ENCODE results near the gene PPP3R1.
A peak's percentile ranks its signal among the peaks of the same experiment; 100 is the strongest.

PPP3R1 gene

GRCh38 chr2:68258851-68259250 lies 6.5 kb upstream of the PPP3R1 start:
- no peak for DNase-seq (ENCODE audit: low read depth in 3 of 3, low spot score in 1 of 3)

- no peak for DNase-seq (ENCODE audit: low read depth in 3 of 3, low spot score in 1 of 3)
Observed at GRCh38 chr2:68256093-68256450, 3.7 kb upstream of the PPP3R1 start.

- peak in 1 of 3 donors; percentile 20 for DNase-seq (ENCODE audit: low read depth in 3 of 3, low spot score in 1 of 3)
Observed at GRCh38 chr2:68253219-68254068, 1.1 kb upstream of the PPP3R1 start.

- peak in 2 of 3 donors; percentile 17 to 18 for DNase-seq (ENCODE audit: low read depth in 3 of 3, low spot score in 1 of 3)
Observed at GRCh38 chr2:68251855-68252399, 405 bp downstream of the PPP3R1 start.

- DNase-seq (ENCODE audit: low read depth in 3 of 3, low spot score in 1 of 3), result peak; percentile 44 to 59 (median 58)
Observed at GRCh38 chr2:68251187-68251854, 1.0 kb downstream of the PPP3R1 start.

GRCh38 chr2:68250652-68251186 lies 1.6 kb downstream of the PPP3R1 start:
- no peak for DNase-seq (ENCODE audit: low read depth in 3 of 3, low spot score in 1 of 3)

- DNase-seq (ENCODE audit: low read depth in 3 of 3, low spot score in 1 of 3), result no peak
Observed at GRCh38 chr2:68250196-68250595, 2.1 kb downstream of the PPP3R1 start.

GRCh38 chr2:68248806-68249205 lies 3.5 kb downstream of the PPP3R1 start:
- DNase-seq (ENCODE audit: low read depth in 3 of 3, low spot score in 1 of 3), result no peak

GRCh38 chr2:68248361-68248760 lies 4.0 kb downstream of the PPP3R1 start:
- DNase-seq (ENCODE audit: low read depth in 3 of 3, low spot score in 1 of 3), result no peak

GRCh38 chr2:68246396-68246795 lies 5.9 kb downstream of the PPP3R1 start:
- DNase-seq (ENCODE audit: low read depth in 3 of 3, low spot score in 1 of 3), result no peak

- DNase-seq (ENCODE audit: low read depth in 3 of 3, low spot score in 1 of 3), result no peak
Observed at GRCh38 chr2:68245672-68246071, 6.7 kb downstream of the PPP3R1 start.

- DNase-seq (ENCODE audit: low read depth in 3 of 3, low spot score in 1 of 3), result no peak
Observed at GRCh38 chr2:68245066-68245465, 7.3 kb downstream of the PPP3R1 start.

- DNase-seq (ENCODE audit: low read depth in 3 of 3, low spot score in 1 of 3), result no peak
Observed at GRCh38 chr2:68244456-68244855, 7.9 kb downstream of the PPP3R1 start.

- no peak for DNase-seq (ENCODE audit: low read depth in 3 of 3, low spot score in 1 of 3)
Observed at GRCh38 chr2:68241732-68242131, 10.6 kb downstream of the PPP3R1 start.

GRCh38 chr2:68240446-68240845 lies 11.9 kb downstream of the PPP3R1 start:
- DNase-seq (ENCODE audit: low read depth in 3 of 3, low spot score in 1 of 3), result no peak

GRCh38 chr2:68238955-68239822 lies 13.1 kb downstream of the PPP3R1 start:
- no peak for DNase-seq (ENCODE audit: low read depth in 3 of 3, low spot score in 1 of 3)

GRCh38 chr2:68237976-68238580 lies 14.3 kb downstream of the PPP3R1 start:
- DNase-seq (ENCODE audit: low read depth in 3 of 3, low spot score in 1 of 3), result no peak

GRCh38 chr2:68237404-68237803 lies 14.9 kb downstream of the PPP3R1 start:
- no peak for DNase-seq (ENCODE audit: low read depth in 3 of 3, low spot score in 1 of 3)

GRCh38 chr2:68236876-68237275 lies 15.5 kb downstream of the PPP3R1 start:
- no peak for DNase-seq (ENCODE audit: low read depth in 3 of 3, low spot score in 1 of 3)

- no peak for DNase-seq (ENCODE audit: low read depth in 3 of 3, low spot score in 1 of 3)
Observed at GRCh38 chr2:68236103-68236734, 16.1 kb downstream of the PPP3R1 start.
